Stimulated activated CD8-positive, alpha-beta memory T cell treated with anti-CD3 and anti-CD28 coated beads, Interleukin-12 subunit alpha, Interleukin-12 subunit beta, amount 100 ng/mL, for 4 hours (primary cell): Measurements from ENCODE around the gene PGPEP1.
"Not testable (repeated sequence)": the region's sequence is repeated elsewhere in the genome, so short reads cannot be mapped to it uniquely, and the experiment has no call there.

Source experiments
- DNase-seq: peaks from one replicate; pipeline ENCODE4 v3.0.0-alpha.2; 2020; ENCODE audit warnings: low read depth

Gene PGPEP1

DNA sequence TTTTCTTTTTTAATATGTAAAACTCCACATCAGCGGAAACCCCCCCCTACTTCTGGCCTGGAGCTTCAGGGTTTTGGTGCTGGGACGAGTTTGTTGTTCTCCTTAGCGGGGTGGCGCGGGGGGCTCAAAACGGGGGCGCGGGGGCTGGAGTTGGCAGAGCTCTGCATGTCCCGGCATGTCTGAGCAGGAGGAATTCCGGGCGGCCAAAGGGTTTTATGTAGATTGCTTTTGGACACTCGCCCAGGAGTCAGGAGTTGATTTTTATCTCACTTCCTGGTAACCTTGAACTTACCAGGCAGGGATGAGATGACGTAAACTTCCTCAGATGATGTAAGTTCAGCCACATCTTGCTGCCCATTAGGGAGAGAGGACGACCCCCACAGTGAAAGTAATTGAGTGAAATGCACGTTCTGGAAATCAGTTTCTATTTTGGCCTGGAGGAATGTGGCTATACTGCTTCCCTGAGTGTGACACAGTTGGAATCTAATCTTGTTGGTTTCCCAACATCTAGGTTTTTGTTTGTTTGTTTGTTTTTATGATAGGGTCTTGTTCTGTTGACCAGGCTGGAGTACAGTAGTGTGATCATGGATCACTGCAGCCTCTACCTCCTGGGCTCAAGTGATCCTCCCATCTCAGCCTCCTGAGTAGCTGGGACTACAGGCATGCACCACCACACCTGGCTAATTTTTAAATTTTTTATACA is 24.6 kb downstream of the PGPEP1 start:
- DNase-seq, result no peak

- no peak for DNase-seq
Measured at GRCh38 chr19:18366021-18366435, 25.6 kb downstream of the PGPEP1 start.

DNA sequence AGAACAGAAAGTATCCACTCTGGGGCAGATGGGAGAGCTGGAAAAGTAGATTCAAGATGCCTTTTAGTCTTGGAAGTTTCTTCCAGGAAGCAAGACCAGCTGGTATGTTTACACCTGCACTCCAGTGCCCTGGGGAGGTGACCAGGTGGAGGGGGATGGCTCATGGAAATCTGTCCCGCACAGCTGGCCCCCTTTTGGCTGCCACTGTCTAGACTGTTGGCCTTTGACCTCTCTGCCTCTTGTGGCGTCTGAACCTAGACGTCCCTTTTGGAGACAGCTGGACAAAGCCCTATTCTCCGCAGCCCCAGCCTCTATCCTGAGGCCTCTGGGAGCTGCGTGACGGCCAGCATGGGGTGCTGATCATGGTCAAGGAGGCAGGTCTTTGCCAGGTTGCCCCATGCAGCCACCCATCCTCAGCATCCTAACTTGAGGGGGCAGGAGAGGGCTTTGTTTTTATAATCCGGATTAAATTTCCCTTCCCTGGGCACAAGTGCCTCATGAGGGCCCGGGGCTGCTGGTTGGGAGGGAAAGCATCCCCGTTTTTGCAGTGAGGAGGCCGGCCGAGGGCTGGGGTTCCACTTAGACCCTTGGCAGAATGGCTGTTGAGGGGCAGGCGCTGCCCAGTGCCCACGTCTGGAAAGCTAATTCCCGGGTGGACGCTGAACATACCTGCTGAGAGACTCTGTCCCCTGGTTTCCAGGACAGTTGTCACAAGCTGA is 28.3 kb downstream of the PGPEP1 start:
- no peak for DNase-seq

GRCh38 chr19:18373407-18373891 is 33.1 kb downstream of the PGPEP1 start:
- no peak for DNase-seq

- peak; percentile 52 for DNase-seq
Measured at GRCh38 chr19:18373892-18374629, 33.7 kb downstream of the PGPEP1 start.

- no peak for DNase-seq
Measured at GRCh38 chr19:18377026-18377425, 36.6 kb downstream of the PGPEP1 start.

- no peak for DNase-seq
Measured at GRCh38 chr19:18379803-18380747, 39.7 kb downstream of the PGPEP1 start.

GRCh38 chr19:18380843-18381242 is 40.4 kb downstream of the PGPEP1 start:
- no peak for DNase-seq

DNA sequence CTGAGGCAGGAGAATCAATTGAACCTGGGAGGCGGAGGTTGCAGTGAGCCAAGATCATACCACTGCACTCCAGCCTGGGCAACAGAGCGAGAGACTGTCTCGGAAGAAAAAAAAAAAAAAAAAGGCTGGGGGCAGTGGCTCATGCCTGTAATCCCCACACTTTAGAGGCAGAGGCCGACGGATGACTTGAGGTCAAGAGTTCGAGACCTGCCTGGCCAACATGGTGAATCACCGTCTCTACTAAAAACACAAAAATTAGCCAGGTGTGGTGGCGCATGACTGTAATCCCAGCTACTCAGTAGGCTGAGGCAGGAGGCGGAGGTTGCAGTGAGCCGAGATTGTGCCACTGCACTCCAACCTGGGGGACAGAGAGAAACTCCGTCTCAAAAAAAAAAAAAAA is 43.2 kb downstream of the PGPEP1 start:
- not testable (repeated sequence) for DNase-seq

GRCh38 chr19:18384775-18385174 is 44.4 kb downstream of the PGPEP1 start:
- DNase-seq, result no peak

DNA sequence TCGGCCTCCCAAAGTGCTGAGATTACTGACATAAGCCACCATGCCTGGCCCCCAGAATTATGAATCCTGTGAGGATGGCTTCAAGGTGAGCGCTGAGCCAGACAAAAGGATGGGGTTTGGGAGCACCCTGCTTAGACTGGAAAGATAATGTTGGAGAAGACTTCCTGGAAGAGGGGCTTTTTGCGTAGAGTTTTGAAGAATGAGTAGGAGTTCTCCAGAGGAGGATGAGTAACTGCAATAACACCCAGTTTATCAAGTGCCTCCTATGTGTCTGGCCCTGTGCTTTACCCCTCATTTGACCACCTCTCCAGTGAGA is 44.9 kb downstream of the PGPEP1 start:
- DNase-seq, result no peak

- DNase-seq, result no peak
Measured at GRCh38 chr19:18385675-18386542, 45.5 kb downstream of the PGPEP1 start, which contains the start of gene GDF15. Gene GDF15 (plus strand): TSS chr19:18386158. CDS start chr19:18386190, 32 bp downstream.

DNA sequence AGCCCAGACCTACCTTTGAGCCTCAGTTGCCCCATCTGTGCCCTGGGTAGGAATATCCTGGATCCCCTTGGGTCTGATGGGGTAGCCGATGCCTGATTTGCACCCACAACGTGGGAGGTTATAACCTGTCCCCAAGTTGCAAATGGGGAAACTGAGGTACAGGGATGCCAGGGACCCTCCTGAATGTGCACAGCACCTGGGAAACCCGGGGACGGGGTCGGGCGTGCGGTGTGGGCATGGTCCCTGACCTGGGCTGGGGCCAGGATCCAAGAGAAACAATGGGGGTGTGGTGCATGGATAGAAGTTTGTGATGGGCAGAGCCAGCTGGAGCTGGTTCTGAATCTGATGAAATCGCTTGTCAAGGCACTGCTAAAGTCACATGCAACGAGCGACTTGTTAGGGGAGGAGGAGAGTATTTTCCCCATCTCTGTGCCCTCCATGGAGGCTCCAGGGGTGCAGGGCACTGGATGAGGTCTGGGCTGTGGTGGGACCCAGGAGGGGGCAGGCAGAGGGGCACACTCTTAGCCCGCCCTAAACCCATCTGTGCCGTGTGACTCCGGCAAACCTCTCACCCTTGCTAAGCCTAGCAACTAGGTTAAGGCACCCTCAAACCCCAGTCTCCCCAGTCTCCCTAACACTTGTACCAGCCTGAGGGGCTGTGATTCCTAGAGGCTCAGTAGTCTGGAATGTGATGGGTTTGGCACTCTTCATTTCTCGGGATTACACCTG is 46.3 kb downstream of the PGPEP1 start:
- DNase-seq, result no peak

GRCh38 chr19:18388100-18388959 is 47.9 kb downstream of the PGPEP1 start:
- peak; percentile 65 for DNase-seq

DNA sequence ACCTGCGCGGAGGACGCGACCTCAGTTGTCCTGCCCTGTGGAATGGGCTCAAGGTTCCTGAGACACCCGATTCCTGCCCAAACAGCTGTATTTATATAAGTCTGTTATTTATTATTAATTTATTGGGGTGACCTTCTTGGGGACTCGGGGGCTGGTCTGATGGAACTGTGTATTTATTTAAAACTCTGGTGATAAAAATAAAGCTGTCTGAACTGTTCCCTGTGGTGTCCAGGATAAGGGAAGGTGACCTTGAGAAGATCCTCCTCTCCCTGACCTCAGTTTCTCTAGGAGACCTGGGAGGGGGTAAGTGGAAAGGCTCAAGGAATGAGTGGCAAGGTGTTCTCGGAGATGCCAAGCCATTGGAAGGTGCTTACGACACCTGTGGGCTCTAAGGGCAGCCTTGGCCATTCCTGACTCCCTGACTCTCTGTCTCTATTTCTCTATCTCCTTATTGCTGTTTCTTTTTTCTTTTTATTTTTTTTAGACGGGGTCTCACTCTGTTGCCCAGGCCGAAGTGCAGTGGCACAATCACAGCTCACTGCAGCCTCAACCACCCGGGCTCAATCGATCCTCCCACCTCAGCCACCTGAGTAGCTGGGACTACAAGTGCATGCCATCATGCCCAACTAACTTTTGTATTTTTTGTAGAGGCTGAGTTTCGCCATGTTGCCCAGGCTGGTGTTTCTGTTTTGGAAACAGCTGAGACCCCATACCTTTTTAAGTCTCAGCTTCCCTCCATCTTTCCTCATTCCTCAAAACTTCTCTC is 48.7 kb downstream of the PGPEP1 start:
- DNase-seq, result no peak

DNA sequence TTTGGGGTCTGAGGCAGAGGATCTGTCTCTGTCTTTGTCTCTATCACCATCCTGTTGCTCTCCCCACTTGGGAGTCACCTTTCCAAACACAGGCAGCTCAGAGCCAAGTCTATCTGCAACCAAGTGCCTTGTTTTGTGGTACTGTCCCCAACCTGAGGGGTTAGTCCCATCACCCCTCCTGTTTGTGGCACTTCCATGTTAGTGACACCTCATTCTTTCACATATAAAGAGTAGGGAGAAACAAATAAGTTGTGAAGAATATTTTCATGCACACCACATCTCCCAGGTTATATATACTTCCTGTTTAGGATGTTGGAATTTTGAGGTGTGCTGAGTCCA is 49.3 kb downstream of the PGPEP1 start:
- no peak for DNase-seq

DNA sequence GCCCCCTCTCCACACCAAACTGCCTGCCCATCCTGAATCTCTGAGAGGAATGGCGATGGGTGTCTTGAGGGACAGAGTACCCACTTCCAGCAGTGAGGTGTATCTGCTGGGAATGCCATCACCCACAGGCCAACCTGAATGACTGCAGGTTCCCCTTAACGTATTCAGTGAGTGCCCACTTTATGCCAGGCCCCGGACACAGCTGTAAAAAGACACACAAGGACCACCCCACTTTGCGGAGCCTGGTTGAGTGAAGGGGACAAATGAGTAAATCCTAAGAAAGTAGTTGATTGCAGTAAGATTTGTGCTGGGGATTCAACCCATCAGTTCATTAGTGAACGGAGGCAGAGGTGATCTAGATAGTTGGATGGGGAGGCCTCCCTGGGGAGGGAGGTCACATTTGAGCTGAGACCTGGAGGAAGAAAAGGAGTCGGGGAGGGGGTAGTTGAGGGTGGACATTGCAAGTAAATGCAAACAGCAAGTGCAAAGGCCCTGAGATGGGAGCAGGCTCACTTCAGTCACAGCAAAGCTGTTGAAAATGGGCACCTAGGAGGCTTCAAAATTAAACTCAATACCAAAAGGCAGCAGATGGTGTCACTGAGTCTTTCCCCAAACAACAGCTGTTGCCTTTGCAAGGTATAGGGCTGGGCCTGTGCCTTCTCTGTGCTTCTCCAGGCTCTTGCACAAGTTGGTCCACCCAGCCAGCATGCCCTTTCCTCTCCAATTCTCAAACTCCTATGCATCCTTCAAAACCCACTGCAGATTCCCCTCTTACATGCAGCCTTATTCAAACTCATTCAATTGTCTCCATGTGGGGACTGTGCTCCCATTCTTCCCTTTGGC is 49.9 kb downstream of the PGPEP1 start:
- no peak for DNase-seq
